Measurements from ENCODE around the gene ZDHHC8.

DNA sequence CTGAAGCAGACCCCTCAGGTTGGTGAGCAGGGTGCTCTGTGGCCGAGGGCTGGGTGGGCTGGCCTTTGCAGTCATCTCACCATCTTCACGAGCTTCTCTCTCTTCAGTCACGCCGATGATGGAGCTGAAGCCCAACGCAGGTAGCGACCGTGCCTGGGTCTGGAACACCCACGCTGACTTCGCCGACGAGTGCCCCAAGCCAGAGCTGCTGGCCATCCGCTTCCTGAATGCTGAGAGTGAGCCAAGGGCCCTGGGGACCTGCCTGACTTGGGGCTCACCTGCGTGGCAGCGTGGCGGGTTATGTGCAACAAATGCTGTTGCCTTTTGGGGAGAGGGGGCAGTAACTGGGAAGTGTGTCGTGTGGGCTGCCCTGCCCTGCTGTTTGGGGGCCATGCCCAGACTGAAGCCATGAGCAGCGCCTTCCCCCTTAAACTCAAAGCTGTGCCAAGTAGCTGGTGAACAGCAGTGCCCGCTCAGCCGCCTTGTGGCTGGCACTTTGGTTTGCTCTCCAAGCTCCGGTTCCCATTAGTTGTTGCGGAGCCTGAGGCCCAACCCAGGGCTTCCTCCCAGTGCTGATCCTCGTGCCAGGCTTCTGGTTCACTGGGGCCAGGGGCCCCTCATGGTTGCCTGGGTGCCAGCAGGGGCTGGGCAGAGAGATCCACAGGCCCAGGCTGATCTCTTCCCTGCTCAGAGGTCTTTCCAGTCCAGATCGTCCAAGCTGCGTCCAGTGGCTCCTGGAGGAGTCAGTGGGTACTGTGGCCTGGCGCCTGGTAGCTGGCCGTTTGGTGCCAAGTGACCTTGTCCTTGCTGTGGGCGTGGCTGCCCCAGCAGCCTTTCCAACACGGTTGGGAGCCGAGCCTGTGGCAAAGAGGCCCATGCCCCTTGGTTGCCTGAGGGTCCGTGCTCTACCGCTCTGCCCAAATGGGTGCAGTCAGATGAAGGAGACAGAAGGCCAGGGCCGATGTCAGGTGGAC lies 6.1 kb upstream of the ZDHHC8 start:
- no peak for TF ChIP-seq POLR2A (IDR thresholded peaks at IDR 0.05; ENCODE audit: extremely low read depth, insufficient read length)
- TF ChIP-seq, protein P1, sequence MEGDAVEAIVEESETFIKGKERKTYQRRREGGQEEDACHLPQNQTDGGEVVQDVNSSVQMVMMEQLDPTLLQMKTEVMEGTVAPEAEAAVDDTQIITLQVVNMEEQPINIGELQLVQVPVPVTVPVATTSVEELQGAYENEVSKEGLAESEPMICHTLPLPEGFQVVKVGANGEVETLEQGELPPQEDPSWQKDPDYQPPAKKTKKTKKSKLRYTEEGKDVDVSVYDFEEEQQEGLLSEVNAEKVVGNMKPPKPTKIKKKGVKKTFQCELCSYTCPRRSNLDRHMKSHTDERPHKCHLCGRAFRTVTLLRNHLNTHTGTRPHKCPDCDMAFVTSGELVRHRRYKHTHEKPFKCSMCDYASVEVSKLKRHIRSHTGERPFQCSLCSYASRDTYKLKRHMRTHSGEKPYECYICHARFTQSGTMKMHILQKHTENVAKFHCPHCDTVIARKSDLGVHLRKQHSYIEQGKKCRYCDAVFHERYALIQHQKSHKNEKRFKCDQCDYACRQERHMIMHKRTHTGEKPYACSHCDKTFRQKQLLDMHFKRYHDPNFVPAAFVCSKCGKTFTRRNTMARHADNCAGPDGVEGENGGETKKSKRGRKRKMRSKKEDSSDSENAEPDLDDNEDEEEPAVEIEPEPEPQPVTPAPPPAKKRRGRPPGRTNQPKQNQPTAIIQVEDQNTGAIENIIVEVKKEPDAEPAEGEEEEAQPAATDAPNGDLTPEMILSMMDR (IDR thresholded peaks at IDR 0.05; ENCODE audit: low read depth, low read length): no peak
- TF ChIP-seq MYC (IDR thresholded peaks at IDR 0.05; ENCODE audit: low read depth, low read length): no peak
